Activated naive CD4-positive, alpha-beta T cell treated with anti-CD3 and anti-CD28 coated beads for 36 hours (primary cell): Measurements from ENCODE around the gene SSH3. TPM values are rescaled to one million over a fixed set of nuclear protein-coding genes. Genes with fewer than 3 reads are reported as not detected.

Source experiments
- CTCF ChIA-PET: fragments of 350-600 bp; sonication (Branson Sonifier 250); formaldehyde crosslinking; loops from one replicate; lab custom pipeline; 2021; ENCODE audit warnings: antibody characterized with exemption; lab: Charles Lee
- DNase-seq: peaks from one replicate; pipeline ENCODE4 v3.0.0-alpha.2; 2020
- H3K27ac Mint-ChIP-seq: one replicate; pipeline ENCODE4 v1.8.0; 2021; ENCODE audit warnings: mild to moderate bottlenecking, mixed read lengths
- H3K27me3 Mint-ChIP-seq: one replicate; pipeline ENCODE4 v1.8.0; 2021; ENCODE audit warnings: low read depth, mixed read lengths
- H3K36me3 Mint-ChIP-seq: one replicate; pipeline ENCODE4 v1.8.0; 2021; ENCODE audit warnings: low read depth, mixed read lengths
- H3K4me1 Mint-ChIP-seq: one replicate; pipeline ENCODE4 v1.8.0; 2021; ENCODE audit warnings: low read depth, mixed read lengths
- H3K4me3 Mint-ChIP-seq: one replicate; pipeline ENCODE4 v1.8.0; 2021; ENCODE audit warnings: mild to moderate bottlenecking, moderate library complexity, mixed read lengths
- H3K9me3 Mint-ChIP-seq: one replicate; pipeline ENCODE4 v1.8.0; 2021; ENCODE audit warnings: mixed read lengths
- intact Hi-C: fragments of 100-400 bp; cut with micrococcal nuclease; formaldehyde crosslinking; loops from one replicate; pipeline ENCODE4 v1.15.1; 2023
- total RNA-seq, 2 experiments: library from RNA; stranded (reverse); gene quantifications; one replicate each; pipeline ENCODE4 v1.2.3, GENCODE V29; 2021

Gene SSH3
- total RNA-seq, 2 experiments from 2014 or later: 4.1 to 5.4 TPM

DNA sequence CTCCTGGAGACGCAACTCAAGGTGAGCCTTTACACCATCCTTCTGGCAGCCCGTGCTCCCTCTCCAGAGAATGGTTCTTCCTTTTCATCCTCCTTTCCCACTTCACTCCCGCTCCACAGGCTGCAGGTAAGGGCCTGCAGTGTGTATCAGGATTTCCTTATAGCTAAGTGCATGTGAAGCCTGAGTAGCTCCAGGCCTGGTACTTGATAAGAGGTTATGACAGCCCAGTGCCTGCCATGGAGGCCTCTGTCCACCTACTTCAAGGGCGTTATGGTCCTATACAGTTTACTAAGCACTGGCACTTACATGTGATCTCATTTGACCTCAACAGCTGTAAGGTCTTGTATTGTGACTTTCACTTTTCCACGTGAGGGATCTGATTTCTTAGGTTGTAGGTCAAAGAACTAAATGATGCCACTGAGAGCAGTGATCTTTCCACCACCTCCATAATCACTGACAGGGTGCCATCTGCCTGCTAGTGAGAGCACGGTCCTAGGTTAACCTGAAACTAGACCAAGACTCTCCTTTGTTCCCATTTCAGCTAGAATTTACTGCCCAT is 18.1 kb downstream of the SSH3 start:
- intact Hi-C loops: no loop called here
- H3K36me3 Mint-ChIP-seq: no peaks in the 10 kb centered on the region
- no peak overlapping the region for H3K4me3 Mint-ChIP-seq
- CTCF ChIA-PET: interaction anchor here (0.5 to 5.0 kb wide), 8 partner anchors 24 to 195 kb away, joined by 3 to 43 read pairs (median 10); no protein-coding TSS in a partner anchor
- H3K9me3 Mint-ChIP-seq: no peaks in the 10 kb centered on the region
- no peak for DNase-seq
- H3K27ac Mint-ChIP-seq: no peak overlapping the region
- peaks cover 8% of the 10 kb centered on the region for H3K4me1 Mint-ChIP-seq
- H3K27me3 Mint-ChIP-seq: no peaks in the 10 kb centered on the region

- H3K4me1 Mint-ChIP-seq: peaks cover 8% of the 10 kb centered on the region
- CTCF ChIA-PET: interaction anchor here (0.9 to 5.0 kb wide), 5 partner anchors 24 to 422 kb away, joined by 3 to 43 read pairs (median 14); no protein-coding TSS in a partner anchor
- no peak overlapping the region for H3K4me3 Mint-ChIP-seq
- H3K36me3 Mint-ChIP-seq: no peaks in the 10 kb centered on the region
- intact Hi-C loops: no loop called here
- no peaks in the 10 kb centered on the region for H3K9me3 Mint-ChIP-seq
- no peak overlapping the region for H3K27ac Mint-ChIP-seq
- no peak for DNase-seq
- H3K27me3 Mint-ChIP-seq: no peaks in the 10 kb centered on the region
Measured at GRCh38 chr11:67322049-67322448, 18.7 kb downstream of the SSH3 start.

DNA sequence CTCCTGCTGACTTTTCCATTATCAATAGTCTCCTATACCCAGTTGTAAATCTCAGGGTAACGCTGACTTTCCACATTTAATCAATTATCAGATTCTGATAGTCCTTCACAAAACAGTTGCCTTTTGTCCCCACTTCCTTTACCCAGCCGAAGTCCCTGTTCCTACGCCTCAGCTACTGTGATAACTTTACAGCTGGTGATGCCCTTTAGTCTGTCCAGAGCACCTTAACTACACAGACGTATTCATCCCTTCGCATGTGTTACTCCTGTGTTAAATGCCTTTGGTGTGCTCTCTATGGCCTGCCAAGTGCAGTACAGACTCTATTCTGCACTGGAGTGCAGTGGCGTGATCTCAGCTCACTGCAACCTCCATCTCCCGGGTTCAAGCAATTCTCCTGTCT is 20.2 kb downstream of the SSH3 start:
- Mint-ChIP-seq H3K36me3 (no peaks in the 10 kb centered on the region), H3K9me3 (no peaks in the 10 kb centered on the region), H3K27me3 (no peaks in the 10 kb centered on the region), H3K27ac (no peak overlapping the region), H3K4me3 (no peak overlapping the region), H3K4me1 (peaks cover 4% of the 10 kb centered on the region)
- CTCF ChIA-PET: interaction anchor here (1.8 to 5.0 kb wide), 4 partner anchors 22 to 62 kb away, joined by 6 to 43 read pairs (median 23); no protein-coding TSS in a partner anchor
- intact Hi-C loops: no loop called here
- no peak for DNase-seq

DNA sequence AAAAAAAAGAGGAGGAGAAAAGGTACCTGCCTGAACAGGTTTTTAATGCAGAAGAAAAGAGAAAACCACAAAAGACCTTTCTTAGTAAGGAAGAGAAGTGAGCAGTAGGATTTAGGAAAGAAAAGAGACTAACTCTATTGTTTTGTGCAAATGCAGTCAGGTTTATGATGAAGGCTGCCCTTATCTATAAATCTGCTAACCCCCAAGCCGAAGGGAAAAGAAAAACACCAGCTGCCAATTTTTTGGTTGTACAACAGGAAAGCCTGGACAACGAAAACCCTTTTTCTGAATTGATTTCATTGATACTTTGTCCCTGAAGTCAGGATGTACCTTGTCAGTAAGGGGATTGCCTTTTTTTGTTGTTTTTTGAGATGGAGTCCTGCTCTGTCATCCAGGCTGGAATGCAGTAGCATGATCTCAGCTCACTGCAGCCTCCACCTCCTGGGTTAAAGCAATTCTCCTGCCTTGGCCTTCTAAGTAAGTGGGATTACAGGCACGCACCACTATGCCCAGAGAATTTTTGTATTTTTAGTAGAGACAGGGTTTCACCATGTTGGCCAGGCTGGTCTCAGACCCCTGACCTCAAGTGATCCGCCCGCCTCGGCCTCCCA is 28.9 kb downstream of the SSH3 start:
- intact Hi-C loops: no loop called here
- Mint-ChIP-seq H3K9me3 (no peaks in the 10 kb centered on the region), H3K36me3 (no peaks in the 10 kb centered on the region), H3K27ac (no peak overlapping the region), H3K4me3 (no peak overlapping the region), H3K27me3 (no peaks in the 10 kb centered on the region), H3K4me1 (no peaks in the 10 kb centered on the region)
- CTCF ChIA-PET: interaction anchor here (1.0 to 4.4 kb wide), 4 partner anchors 12 to 50 kb away, joined by 3 to 17 read pairs (median 9); no protein-coding TSS in a partner anchor
- no peak for DNase-seq

GRCh38 chr11:67337257-67337656 is 33.9 kb downstream of the SSH3 start:
- H3K4me1 Mint-ChIP-seq: no peaks in the 10 kb centered on the region
- H3K9me3 Mint-ChIP-seq: no peaks in the 10 kb centered on the region
- intact Hi-C loops: no loop called here
- no peaks in the 10 kb centered on the region for H3K36me3 Mint-ChIP-seq
- no peaks in the 10 kb centered on the region for H3K27me3 Mint-ChIP-seq
- CTCF ChIA-PET: interaction anchor here (1.1 to 1.3 kb wide), 2 partner anchors 20 to 91 kb away, joined by 3 read pairs; no protein-coding TSS in a partner anchor
- no peak overlapping the region for H3K4me3 Mint-ChIP-seq
- no peak for DNase-seq
- H3K27ac Mint-ChIP-seq: no peak overlapping the region

GRCh38 chr11:67344264-67344663 is 40.9 kb downstream of the SSH3 start:
- Mint-ChIP-seq H3K4me3 (no peak overlapping the region), H3K4me1 (peaks cover 49% of the 10 kb centered on the region), H3K27ac (peak overlapping the region; percentile 90), H3K27me3 (no peaks in the 10 kb centered on the region), H3K9me3 (peaks cover 2% of the 10 kb centered on the region), H3K36me3 (no peaks in the 10 kb centered on the region)
- intact Hi-C loops: loop anchor here (2.0 kb wide), 1 partner anchor 27 kb away; no protein-coding TSS in a partner anchor
- peak; percentile 58 for DNase-seq
- CTCF ChIA-PET: interaction anchor here (0.6 to 4.8 kb wide), 11 partner anchors 11 to 82 kb away, joined by 3 to 73 read pairs (median 11); partner anchors contain the start of genes CLCF1, POLD4 and PPP1CA

- CTCF ChIA-PET: interaction anchor here (0.5 to 4.8 kb wide), 30 partner anchors 10 to 303 kb away, joined by 3 to 73 read pairs (median 6); partner anchors contain the start of genes CLCF1, GRK2, POLD4 and PPP1CA
- no peaks in the 10 kb centered on the region for H3K27me3 Mint-ChIP-seq
- peak overlapping the region; percentile 90 for H3K27ac Mint-ChIP-seq
- intact Hi-C loops: loop anchor here (2.0 kb wide), 1 partner anchor 29 kb away; no protein-coding TSS in a partner anchor
- peaks cover 2% of the 10 kb centered on the region for H3K9me3 Mint-ChIP-seq
- peak; percentile 53 for DNase-seq
- no peaks in the 10 kb centered on the region for H3K36me3 Mint-ChIP-seq
- peaks cover 56% of the 10 kb centered on the region for H3K4me1 Mint-ChIP-seq
- no peak overlapping the region for H3K4me3 Mint-ChIP-seq
Measured at GRCh38 chr11:67345247-67345919, 42.1 kb downstream of the SSH3 start.

DNA sequence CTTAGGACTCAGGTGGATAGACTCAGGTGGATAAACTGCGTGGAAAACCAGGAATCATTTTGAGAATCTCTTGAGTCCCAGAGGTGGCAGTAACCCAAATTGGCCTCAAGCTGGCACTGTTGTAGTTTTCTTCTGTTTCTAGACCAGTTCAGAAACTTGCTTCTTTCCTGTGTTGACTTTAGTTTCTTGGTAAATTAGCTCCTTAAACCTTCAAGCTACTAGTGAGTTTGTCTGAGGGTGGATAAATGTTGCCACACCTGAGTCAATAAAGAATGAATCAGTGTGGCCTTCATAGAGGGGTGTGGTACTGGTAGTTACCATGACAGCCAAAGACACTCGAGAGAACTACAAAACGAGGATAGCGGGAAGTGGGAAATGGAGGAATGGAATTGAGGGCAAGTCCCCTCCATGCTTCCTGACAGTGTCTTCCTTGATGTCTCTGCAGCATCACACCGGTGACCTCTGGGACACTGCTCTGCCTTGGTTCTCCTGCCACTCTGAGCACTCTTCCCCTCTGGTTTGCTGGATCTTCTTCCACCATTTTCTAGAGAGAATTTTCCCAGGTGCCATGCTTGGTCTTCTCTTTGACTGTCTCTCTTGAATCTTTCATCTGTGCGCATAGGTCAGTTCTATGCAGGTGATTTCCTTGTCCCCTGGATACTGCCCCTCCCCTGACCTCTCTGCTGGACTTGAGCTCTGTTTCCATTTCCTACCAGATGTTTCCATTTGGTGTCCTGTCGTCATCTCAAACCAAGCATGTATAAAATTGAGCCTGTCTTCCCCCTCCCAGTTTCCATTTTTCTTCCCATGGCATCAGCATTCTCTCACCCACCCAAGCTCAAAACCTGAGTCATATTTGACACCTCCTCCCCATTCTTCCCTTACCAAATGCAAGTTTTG is 42.8 kb downstream of the SSH3 start:
- Mint-ChIP-seq H3K9me3 (peaks cover 2% of the 10 kb centered on the region), H3K4me1 (peaks cover 60% of the 10 kb centered on the region), H3K4me3 (no peak overlapping the region), H3K36me3 (no peaks in the 10 kb centered on the region), H3K27me3 (no peaks in the 10 kb centered on the region), H3K27ac (peak overlapping the region; percentile 90)
- CTCF ChIA-PET: interaction anchor here (0.7 to 4.8 kb wide), 31 partner anchors 9 to 302 kb away, joined by 3 to 73 read pairs (median 6); partner anchors contain the start of genes CLCF1, POLD4, PPP1CA and RAD9A
- DNase-seq: peak; percentile 59
- intact Hi-C loops: loop anchor here (1.0 to 2.0 kb wide), 2 partner anchors 29 to 36 kb away; no protein-coding TSS in a partner anchor

- CTCF ChIA-PET: interaction anchor here (0.8 to 17.3 kb wide), 6 partner anchors 9 to 86 kb away, joined by 3 to 636 read pairs (median 28); partner anchors contain the start of gene CLCF1
- intact Hi-C loops: no loop called here
- peaks cover 72% of the 10 kb centered on the region for H3K4me1 Mint-ChIP-seq
- no peaks in the 10 kb centered on the region for H3K27me3 Mint-ChIP-seq
- H3K27ac Mint-ChIP-seq: no peak overlapping the region
- H3K36me3 Mint-ChIP-seq: no peaks in the 10 kb centered on the region
- no peak overlapping the region for H3K4me3 Mint-ChIP-seq
- DNase-seq: no peak
- H3K9me3 Mint-ChIP-seq: no peaks in the 10 kb centered on the region
Measured at GRCh38 chr11:67347964-67348749, 44.8 kb downstream of the SSH3 start.

DNA sequence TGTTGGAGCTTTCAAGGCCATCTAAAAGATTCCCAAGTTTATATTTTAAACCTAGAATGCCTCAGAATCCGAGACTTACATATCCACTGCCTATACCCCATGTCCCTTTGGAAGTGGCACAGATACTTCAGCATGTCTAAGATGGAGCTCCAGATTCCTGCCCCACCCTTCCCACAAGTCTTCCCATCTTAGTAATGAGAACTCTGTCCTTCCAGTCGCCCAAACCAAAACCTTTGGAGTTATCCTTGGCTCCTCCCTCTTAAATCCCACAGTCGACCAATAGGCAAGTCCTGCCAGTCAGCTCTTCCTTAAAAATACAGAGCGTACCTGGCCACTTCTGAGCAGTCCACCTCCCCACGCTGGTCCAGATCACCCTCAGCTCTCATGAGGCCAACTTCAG is 45.7 kb downstream of the SSH3 start:
- DNase-seq: no peak
- CTCF ChIA-PET: interaction anchor here (0.6 to 17.3 kb wide), 4 partner anchors 8 to 87 kb away, joined by 3 to 636 read pairs (median 4); partner anchors contain the start of gene CLCF1
- Mint-ChIP-seq H3K9me3 (no peaks in the 10 kb centered on the region), H3K27me3 (no peaks in the 10 kb centered on the region), H3K36me3 (no peaks in the 10 kb centered on the region), H3K27ac (no peak overlapping the region), H3K4me3 (no peak overlapping the region), H3K4me1 (peaks cover 75% of the 10 kb centered on the region)
- intact Hi-C loops: no loop called here
